ENCODE measurements around the gene MEGF10. TPM values are rescaled to one million over a fixed set of nuclear protein-coding genes. Genes with fewer than 3 reads are reported as not detected.

Gene MEGF10
- total and polyA plus RNA-seq, 2 of the 8 experiments (the other 6 are each of a cell fraction or from before 2014, with no cell fraction given): 38.2 to 53.1 TPM

- Histone ChIP-seq H4K91ac (replicated peaks; ENCODE audit: insufficient read length, low read length) (no peak overlapping the region), H4K20me1 (replicated peaks in 1 of 2; ENCODE audit: control insufficient read depth in 1 of 2, insufficient read depth in 2 of 2, low read length in 2 of 2) (no peaks in the 10 kb centered on the region), H3K56ac (replicated peaks; ENCODE audit: insufficient read length, low read depth, low read length) (no peak overlapping the region), H2BK120ac (replicated peaks; ENCODE audit: low read depth, low read length) (no peak overlapping the region), H2BK5ac (ENCODE audit: low read depth, low read length) (no peak overlapping the region), H3K27ac (ENCODE audit: low read depth, low read length) (no peak overlapping the region), H3K18ac (ENCODE audit: extremely low read depth, low read length) (no peak overlapping the region), H3K9ac (replicated peaks in 1 of 4; ENCODE audit: extremely low read depth in 1 of 4, low read depth in 3 of 4, low read length in 3 of 4) (no peak overlapping the region), H3K4me3 (ENCODE audit: extremely low read depth in 1 of 4, insufficient read depth in 2 of 4, low read depth in 3 of 4, low read length in 4 of 4) (no peak overlapping the region), H3K36me3 (ENCODE audit: control insufficient read depth in 2 of 4, insufficient read depth in 4 of 4, low read length in 3 of 4) (peaks cover 0 to 11% (median 4%) of the 10 kb centered on the region in 4 experiments; a peak in 2 of 8 replicates), H3K9me3 (ENCODE audit: insufficient read depth in 2 of 2, low read depth in 1 of 2, low read length in 1 of 2) (no peaks in the 10 kb centered on the region), H3K4ac (replicated peaks; ENCODE audit: insufficient read length, low read depth, low read length) (no peak overlapping the region), H3K4me1 (replicated peaks in 1 of 4; ENCODE audit: control insufficient read depth in 3 of 4, insufficient read depth in 4 of 4, low read length in 3 of 4) (no peaks in the 10 kb centered on the region; a peak in 2 of 7 replicates), H4K8ac (ENCODE audit: extremely low read depth, insufficient read depth, low read length) (peak overlapping the region; percentile 37; the same call in 1 of the 2 replicates), H2BK15ac (ENCODE audit: low read length) (no peak overlapping the region), H3K23ac (ENCODE audit: insufficient read length) (no peak overlapping the region), H3K14ac (ENCODE audit: insufficient read length) (no peak overlapping the region), H2AK5ac (ENCODE audit: low read depth, low read length) (no peak overlapping the region), H2BK20ac (ENCODE audit: low read length) (peak overlapping the region; percentile 6; the same call in 1 of the 2 replicates), H2AFZ (ENCODE audit: low read length) (no peak overlapping the region), H3K79me2 (ENCODE audit: control insufficient read depth in 1 of 2, insufficient read depth in 2 of 2, low read length in 2 of 2) (no peaks in the 10 kb centered on the region), H4K5ac (ENCODE audit: insufficient read length, low read depth, low read length) (no peak overlapping the region), H3K23me2 (ENCODE audit: low read depth, low read length) (no peaks in the 10 kb centered on the region), H2BK12ac (ENCODE audit: low read depth, low read length) (no peak overlapping the region), H3K4me2 (ENCODE audit: insufficient read depth in 1 of 2, low read depth in 2 of 2, low read length in 2 of 2) (no peak overlapping the region), H3K27me3 (replicated peaks in 1 of 4; ENCODE audit: control insufficient read depth in 3 of 4, extremely low read depth in 1 of 4, insufficient read depth in 3 of 4, low read length in 3 of 4) (no peaks in the 10 kb centered on the region), H3K79me1 (ENCODE audit: low read depth, low read length) (no peaks in the 10 kb centered on the region)
- FAIRE-seq (no peak), DNase-seq (ENCODE audit: low read depth in 1 of 2, low spot score in 2 of 2) (no peak)
- ChIA-PET CTCF (ENCODE audit: partially characterized antibody) (interaction anchor here (0.7 to 2.5 kb wide), 6 partner anchors 10 to 598 kb away, joined by 3 to 18 read pairs (median 4); no protein-coding TSS in a partner anchor), POLR2A (ENCODE audit: partially characterized antibody) (no interaction called here)
- WGBS, 2 experiments (ENCODE audit: extremely low coverage in 1 of 2, insufficient coverage in 1 of 2, insufficient read length in 1 of 2, insufficient replicate concordance in 2 of 2, low coverage in 1 of 2, low lambda C conversion rate in 2 of 2, missing lambda C conversion rate in 1 of 2): 97% methylated on average over 15 of the region's 15 CpGs; no CpG with 5 or more reads in 1 of the 2 experiments
- TF ChIP-seq EGR1 (IDR thresholded peaks at IDR 0.05; ENCODE audit: borderline replicate concordance, low read depth, low read length): no peak
- TF ChIP-seq ASH2L (IDR thresholded peaks at IDR 0.05; ENCODE audit: low read length): no peak
- TF ChIP-seq FOSL1 (IDR thresholded peaks at IDR 0.05; ENCODE audit: insufficient read depth, low read depth, low read length): no peak
- no peak for TF ChIP-seq CTBP2 (IDR thresholded peaks at IDR 0.05; ENCODE audit: borderline replicate concordance, insufficient read depth, insufficient read length, low read length)
- no peak for TF ChIP-seq BACH1 (IDR thresholded peaks at IDR 0.05; ENCODE audit: low read length)
- no peak for TF ChIP-seq SP1 (IDR thresholded peaks at IDR 0.05; ENCODE audit: low read depth, low read length)
- TF ChIP-seq CTCF (IDR thresholded peaks at IDR 0.05; ENCODE audit: control extremely low read depth in 1 of 3, insufficient read depth in 1 of 3, low read depth in 1 of 3, low read length in 3 of 3): peak; percentile 4 to 48 (median 32); a peak in 3 of 4 replicates
- no peak for TF ChIP-seq JUND (IDR thresholded peaks at IDR 0.05; ENCODE audit: low read length)
- no peak for TF ChIP-seq KDM1A (IDR thresholded peaks at IDR 0.05; ENCODE audit: borderline replicate concordance, low read length)
- peak; percentile 40 to 54 for TF ChIP-seq RAD21 (IDR thresholded peaks at IDR 0.05 in 1 of 2, conservative IDR thresholded peaks at IDR 0.05 in 1 of 2; ENCODE audit: low read depth in 2 of 2, low read length in 2 of 2)
These were observed 106.0 kb downstream of the MEGF10 start for GRCh38 chr5:127396490-127397155.

Data from H1 (cell line).